T-helper 1 cell (primary cell): ENCODE data around the gene EPB42.
A peak's percentile ranks its signal among the peaks of the same experiment; 100 is the strongest.
"Not testable (repeated sequence)": the region's sequence is repeated elsewhere in the genome, so short reads cannot be mapped to it uniquely, and the experiment has no call there.

Experiments used
- DNase-seq, 5 donors: peaks; one replicate each; pipeline ENCODE4 v3.0.0-alpha.2; 2012 to 2020

Gene EPB42

GRCh38 chr15:43239732-43240491 is 19.1 kb upstream of the EPB42 start:
- DNase-seq: peak in 1 of 5 donors; percentile 23

- no peak for DNase-seq
These were observed 17.9 kb upstream of the EPB42 start for GRCh38 chr15:43238671-43239131.

DNA sequence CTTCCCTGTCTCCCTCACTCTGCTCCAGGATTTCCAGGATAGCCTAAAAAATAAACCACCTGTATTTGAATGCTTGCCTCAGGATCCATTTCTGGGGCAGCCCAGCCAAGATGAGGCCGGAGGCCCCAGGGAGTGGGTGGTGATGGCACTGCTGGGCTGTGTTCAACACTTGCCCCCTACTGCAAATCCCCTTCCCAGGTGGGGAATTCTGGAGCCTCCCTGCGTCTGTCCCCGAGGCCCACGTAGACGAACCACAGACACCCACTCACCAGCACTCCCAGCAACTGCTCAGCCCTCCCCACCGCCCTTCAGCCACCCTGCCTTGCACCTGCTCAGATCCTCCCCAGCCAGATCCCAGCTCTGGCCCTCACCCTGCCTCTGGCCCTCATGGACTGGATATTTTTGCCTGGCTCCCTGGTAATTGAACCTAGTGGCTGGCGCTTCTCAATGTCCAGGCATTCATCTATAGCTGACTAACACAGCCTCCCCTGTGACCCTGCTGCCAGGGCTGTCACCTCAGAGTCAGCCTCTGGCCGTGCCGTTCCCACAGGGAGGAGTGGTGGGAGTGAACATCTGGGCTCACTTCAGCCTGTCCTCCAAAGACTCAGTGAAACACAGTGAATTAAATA is 17.1 kb upstream of the EPB42 start:
- no peak for DNase-seq

- no peak for DNase-seq
These were observed 14.7 kb upstream of the EPB42 start for GRCh38 chr15:43235536-43235935.

DNA sequence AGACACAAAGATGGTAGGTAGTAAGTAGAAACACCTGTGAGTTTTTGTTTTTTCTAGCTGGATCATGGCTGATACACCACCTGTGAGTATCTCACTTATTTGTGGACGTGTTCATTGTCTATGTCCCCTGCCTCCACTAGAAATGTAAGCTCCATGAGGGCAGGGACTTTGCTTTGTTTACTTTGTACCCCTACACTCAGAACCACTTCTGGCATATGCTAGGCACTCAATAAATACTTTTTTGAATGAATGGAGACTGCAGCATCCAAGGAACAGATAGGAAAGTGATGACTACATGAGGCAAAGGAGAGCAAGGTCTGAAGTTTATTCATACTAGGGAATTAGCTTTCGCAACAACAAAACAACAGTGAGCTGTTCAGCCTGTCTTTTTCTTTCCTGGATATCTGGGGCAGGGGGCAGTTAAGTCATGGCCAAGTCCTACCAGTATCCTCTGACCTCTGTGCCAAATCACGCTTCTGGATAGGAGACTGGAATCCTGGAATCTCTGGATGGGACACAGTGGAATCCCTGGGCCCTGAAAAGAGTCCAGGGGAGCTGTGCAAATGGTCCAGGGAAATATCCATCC is 11.6 kb upstream of the EPB42 start:
- no peak for DNase-seq

- DNase-seq: no peak
These were observed 9.9 kb upstream of the EPB42 start for GRCh38 chr15:43230640-43231115.

DNA sequence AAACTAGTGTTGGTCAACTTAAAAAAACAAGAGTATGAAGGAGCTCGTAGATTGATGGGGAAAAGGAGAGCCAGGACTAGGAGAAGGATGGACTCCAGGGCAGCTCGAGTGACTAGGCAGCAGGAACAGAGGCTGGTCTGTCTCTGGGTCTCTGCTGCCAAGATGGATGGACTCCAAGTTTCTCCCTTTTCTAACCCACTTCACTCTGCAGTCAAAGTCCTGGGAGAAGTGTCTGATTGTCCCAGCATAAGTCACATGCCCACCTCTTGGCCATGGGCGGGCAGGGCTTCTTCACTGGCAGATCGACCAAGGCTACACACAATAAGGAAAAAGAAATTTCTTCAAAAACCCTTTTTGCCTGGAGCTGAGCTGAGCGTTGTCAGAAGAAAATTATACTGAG is 9.2 kb upstream of the EPB42 start:
- no peak for DNase-seq

DNA sequence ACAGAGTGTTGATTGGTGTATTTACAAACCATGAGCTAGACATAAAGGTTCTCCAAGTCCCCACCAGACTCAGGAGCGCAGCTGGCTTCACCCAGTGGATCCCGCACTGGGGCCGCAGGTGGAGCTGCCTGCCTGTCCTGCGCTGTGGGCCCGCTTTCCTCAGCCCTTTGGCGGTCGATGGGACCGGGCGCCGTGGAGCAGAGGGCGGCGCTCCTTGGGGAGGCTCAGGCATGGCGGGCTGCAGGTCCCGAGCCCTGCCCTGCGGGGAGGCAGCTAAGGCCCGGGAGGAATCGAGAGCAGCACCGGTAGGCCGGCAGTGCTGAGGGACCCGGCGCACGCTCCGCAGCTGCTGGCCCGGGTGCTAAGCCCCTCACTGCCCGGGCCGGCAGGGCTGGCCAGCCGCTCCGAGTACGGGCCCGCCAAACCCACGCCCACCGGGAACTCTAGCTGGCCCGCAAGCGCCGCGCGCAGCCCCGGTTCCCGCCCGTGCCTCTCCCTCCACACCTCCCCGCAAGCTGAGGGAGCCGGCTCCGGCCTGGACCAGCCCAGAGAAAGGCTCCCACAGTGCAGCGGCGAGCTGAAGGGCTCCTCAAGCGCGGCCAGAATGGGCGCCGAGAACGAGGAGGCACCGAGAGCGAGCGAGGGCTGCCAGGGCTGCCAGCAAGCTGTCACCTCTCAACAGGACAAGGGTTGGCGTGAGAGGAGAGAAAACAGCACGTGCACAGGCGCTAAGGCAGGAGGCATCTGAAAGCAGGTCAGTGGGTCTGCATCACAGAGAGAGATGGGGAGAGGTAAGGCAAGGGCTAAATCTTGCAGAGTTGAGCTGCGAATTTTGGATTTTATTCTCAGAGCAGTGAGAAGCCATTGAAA is 5.9 kb upstream of the EPB42 start:
- DNase-seq: no peak

DNA sequence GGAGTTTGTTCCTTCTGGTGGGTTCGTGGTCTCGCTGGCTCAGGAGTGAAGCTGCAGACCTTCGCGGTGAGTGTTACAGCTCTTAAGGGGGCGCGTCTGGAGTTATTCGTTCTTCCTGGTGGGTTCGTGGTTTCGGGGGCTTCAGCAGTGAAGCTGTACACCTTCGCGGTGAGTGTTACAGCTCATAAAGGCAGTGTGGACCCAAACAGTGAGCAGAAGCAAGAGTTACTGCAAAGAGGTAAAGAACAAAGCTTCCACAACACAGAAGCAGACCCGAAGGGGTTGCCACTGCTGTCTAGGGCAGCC is 5.1 kb upstream of the EPB42 start:
- not testable (repeated sequence) for DNase-seq

- DNase-seq: peak in 2 of 5 donors; percentile 37 to 61
These were observed 4.6 kb upstream of the EPB42 start for GRCh38 chr15:43225201-43225949.

DNA sequence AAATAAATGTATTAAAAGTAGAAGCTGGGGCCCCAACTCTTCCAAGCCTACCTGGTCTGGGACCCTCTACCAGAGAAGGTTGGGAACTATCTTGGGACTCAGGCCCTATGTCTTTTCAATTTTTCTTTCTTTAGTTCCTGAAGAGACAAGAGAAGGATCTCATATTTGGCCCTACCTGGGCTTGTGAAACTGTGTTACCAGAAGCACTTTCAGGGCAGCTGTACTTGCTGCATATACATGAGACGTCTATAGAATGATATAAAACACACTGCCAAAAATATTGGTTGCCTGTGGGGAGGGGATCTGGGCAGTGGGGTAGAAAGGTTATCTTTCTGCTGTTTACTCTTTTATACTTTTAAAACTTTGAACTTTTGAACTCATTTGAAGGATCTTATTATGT is 604 bp upstream of the EPB42 start:
- DNase-seq: no peak

GRCh38 chr15:43219929-43220928 is 589 bp downstream of the EPB42 start:
- DNase-seq: no peak

- no peak for DNase-seq
These were observed 1.7 kb downstream of the EPB42 start for GRCh38 chr15:43218908-43219706.

DNA sequence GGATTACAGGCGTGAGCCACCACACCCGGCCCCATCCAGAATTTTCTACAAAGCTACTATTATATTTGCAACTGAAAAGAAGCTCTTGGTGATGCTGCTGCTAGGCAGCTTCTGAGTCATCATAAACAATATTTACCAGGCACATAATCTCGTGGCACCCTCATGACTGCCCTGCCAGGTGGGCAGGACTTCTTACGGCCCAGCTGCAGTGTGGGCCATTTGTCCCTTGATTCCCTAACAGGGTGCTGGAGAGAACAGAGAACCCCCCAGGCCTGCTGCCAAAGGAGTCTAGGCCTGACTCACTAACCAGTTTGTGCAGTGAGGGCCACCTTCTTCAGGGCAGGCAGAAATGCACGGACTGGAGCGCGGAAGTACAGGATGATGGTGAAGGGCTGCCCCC is 4.9 kb downstream of the EPB42 start:
- DNase-seq: no peak

DNA sequence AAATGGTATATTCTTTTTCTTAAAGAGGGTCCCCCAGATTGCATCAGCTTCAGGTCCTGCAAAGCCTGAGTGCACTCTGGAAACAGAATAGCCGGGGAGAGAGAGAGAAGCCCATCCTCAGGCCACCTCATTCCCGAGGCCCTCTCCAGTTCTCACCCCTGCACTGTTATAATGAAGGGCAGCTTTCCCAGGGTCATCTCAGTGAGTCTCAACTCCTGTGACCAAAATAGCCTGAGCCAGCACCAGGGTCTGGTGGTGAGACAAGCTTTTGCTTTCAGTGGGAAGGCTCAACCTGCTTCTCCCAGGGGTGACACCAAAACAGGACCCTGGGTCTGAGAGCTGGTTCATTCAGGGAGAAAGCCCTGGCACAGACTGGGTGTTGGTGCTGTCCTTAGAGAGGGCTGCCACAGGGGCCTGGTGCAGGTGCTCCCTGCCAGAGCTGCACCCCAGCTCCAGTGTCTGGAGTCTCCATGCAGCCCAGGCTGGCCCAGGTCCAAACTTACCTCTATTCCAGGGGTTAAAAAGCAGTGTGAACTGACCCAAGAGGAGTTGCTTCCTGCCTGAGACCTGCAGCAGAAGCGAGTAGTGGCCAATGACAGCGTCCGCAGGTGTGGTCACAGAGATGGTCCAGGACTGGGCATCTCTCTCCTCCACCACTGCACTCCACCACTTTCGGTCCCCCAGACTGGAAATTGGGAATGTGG is 6.1 kb downstream of the EPB42 start:
- no peak for DNase-seq

GRCh38 chr15:43214169-43214568 is 6.6 kb downstream of the EPB42 start:
- no peak for DNase-seq

DNA sequence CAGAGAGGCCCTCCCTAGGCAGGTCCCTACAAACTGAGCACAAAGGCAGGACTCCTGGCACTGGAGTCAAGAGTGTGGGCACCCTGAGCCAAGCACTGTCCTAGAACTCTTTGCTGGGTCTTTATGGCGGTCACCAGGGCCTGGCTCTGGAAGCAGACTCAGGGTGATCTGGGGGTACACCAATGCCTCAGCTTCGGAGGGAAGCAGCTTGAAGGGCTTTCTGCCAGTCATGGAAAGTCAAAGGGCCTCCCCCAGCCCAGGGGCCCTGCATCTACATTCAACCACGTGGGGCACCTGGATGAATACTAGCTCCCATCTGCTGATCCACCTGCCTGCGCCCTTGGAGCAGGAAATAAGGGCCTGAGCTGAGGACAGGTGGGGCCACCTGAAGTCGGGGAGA is 7.4 kb downstream of the EPB42 start:
- no peak for DNase-seq

- DNase-seq: no peak
These were observed 7.9 kb downstream of the EPB42 start for GRCh38 chr15:43212951-43213350.

DNA sequence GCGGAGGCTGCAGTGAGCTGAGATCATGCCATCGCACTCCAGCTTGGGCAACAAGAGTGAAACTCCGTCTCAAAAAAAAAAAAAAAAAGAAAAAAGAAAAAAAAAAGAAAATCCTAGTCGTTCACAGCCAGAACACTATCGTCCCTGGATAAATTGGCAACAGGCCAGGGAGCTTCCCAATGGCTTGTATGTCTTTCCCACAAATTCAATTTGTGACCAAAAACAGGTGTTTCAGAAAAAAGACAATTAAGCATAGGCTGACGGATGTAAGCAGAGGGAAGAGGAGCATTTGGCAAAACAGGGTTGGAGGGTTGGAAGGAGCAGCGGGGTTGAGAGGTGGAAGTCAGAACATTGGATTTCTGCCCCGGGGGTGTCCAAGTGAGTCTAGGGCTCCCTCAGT is 8.5 kb downstream of the EPB42 start:
- DNase-seq: no peak
